Measurements from ENCODE around the gene CLBA1.

GRCh38 chr14:104977681-104978653 is 7.6 kb upstream of the CLBA1 start, which contains the start of gene AHNAK2:
- TF ChIP-seq CTCF (conservative IDR thresholded peaks at IDR 0.05 in 1 of 2, IDR thresholded peaks at IDR 0.05 in 1 of 2; ENCODE audit: extremely low read depth in 1 of 2, insufficient read depth in 1 of 2, low read depth in 1 of 2, low read length in 2 of 2), result no peak
- no peak for TF ChIP-seq EZH2 (IDR thresholded peaks at IDR 0.05; ENCODE audit: borderline replicate concordance, low read length)

Measured in mammary epithelial cell (primary cell).